Left lung (tissue), 10 donors: ENCODE measurements around the gene CCDC85C. TPM values are rescaled to one million over a fixed set of nuclear protein-coding genes. Genes with fewer than 3 reads are reported as not detected.
A peak's percentile ranks its signal among the peaks of the same experiment; 100 is the strongest.

Experiments
- ATAC-seq: fragments of 200-7000 bp; cut with Tn5 transposase; one replicate; pipeline ENCODE4 v1.9.1; 2020; ENCODE audit warnings: moderate library complexity
- DNase-seq, 4 donors: peaks; one replicate each; pipeline ENCODE4 v3.0.0-alpha.2; 2013 to 2020
- H3K27ac ChIP-seq, 2 donors: fragments of 200-600 bp; sonication (generic) in 1 of 2; one replicate each; pipeline versions ENCODE4 v1.5.0 to v1.8.0; 2020 to 2021
- H3K27me3 ChIP-seq, 2 donors: fragments of 200-600 bp; sonication (generic) in 1 of 2; one replicate each; pipeline versions ENCODE4 v1.5.0 to v1.8.0; 2020 to 2021
- H3K36me3 ChIP-seq, 2 donors: fragments of 200-600 bp; sonication (generic) in 1 of 2; one replicate each; pipeline versions ENCODE4 v1.5.0 to v1.8.0; 2020 to 2021
- H3K4me1 ChIP-seq, 2 donors: fragments of 200-600 bp; one replicate each; pipeline ENCODE4 v1.8.0; 2021
- H3K4me3 ChIP-seq, 2 donors: fragments of 200-600 bp; sonication (generic) in 1 of 2; one replicate each; pipeline versions ENCODE4 v1.5.0 to v1.8.0; 2020 to 2021; ENCODE audit warnings: mild to moderate bottlenecking in 1 of 2
- H3K9me3 ChIP-seq, 2 donors: fragments of 200-600 bp; sonication (generic) in 1 of 2; one replicate each; pipeline versions ENCODE4 v1.5.0 to v1.8.0; 2020 to 2021
- intact Hi-C, 2 donors: fragments of 100-400 bp; cut with DNase I; formaldehyde crosslinking; loops; one replicate each; pipeline versions ENCODE4 v1.11.2 to v1.14.2; 2022
- polyA plus RNA-seq, 6 donors: library from polyadenylated mRNA; unstranded; fragments of 120-200 nt; gene quantifications; one replicate each; pipeline ENCODE4 v1.2.1, GENCODE V29; 2013; ENCODE audit not compliant: insufficient read length in 6 of 6
- total RNA-seq, 2 donors: library from RNA; stranded (reverse); fragmentation: NEBNext Ultra II Directional; extraction: Animal tissue kit (Norgen Biotek cat#: 25700); gene quantifications; one replicate each; pipeline ENCODE4 v1.2.1, GENCODE V29; 2021
- TF ChIP-seq, protein P1 (sequence below), 2 donors: fragments of 200-600 bp; sonication (generic) in 1 of 2; IDR thresholded peaks; one replicate each; pipeline versions ENCODE4 v1.5.0 to v1.8.0; 2021; ENCODE audit warnings: antibody characterized with exemption in 2 of 2
- donor health status: DM: no; HTN: yes; CAD: no.
- donor health status: DM: no; HTN: no; CAD: no.

The CCDC85C gene
- total and polyA plus RNA-seq, 8 donors: 6.3 to 19.0 (median 13.2) TPM

DNA sequence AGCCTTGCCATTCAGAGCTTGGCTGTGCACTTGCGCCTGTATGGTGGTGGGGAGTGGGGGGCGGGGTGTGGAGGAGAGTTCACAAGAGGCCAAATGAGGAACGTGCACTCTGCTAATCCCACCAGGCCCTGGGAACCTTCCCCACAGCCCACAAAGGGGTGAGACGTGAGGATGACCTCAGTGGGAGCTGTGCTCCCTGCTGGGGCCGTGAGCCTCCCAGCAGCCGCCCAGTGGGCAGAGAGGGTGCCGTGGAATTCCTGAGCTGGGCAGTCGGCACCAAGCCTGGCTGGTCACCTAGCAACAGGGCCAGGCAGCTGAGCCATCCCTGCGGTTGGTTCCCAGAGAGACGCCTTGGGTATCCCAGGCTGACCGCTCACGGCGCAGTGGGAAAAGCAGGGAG, 69.1 kb downstream of the CCDC85C start:
- no peaks in the 10 kb centered on the region for H3K4me1 ChIP-seq
- TF ChIP-seq, protein P1, sequence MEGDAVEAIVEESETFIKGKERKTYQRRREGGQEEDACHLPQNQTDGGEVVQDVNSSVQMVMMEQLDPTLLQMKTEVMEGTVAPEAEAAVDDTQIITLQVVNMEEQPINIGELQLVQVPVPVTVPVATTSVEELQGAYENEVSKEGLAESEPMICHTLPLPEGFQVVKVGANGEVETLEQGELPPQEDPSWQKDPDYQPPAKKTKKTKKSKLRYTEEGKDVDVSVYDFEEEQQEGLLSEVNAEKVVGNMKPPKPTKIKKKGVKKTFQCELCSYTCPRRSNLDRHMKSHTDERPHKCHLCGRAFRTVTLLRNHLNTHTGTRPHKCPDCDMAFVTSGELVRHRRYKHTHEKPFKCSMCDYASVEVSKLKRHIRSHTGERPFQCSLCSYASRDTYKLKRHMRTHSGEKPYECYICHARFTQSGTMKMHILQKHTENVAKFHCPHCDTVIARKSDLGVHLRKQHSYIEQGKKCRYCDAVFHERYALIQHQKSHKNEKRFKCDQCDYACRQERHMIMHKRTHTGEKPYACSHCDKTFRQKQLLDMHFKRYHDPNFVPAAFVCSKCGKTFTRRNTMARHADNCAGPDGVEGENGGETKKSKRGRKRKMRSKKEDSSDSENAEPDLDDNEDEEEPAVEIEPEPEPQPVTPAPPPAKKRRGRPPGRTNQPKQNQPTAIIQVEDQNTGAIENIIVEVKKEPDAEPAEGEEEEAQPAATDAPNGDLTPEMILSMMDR (IDR thresholded peaks at IDR 0.05): no peak
- H3K4me3 ChIP-seq: no peak overlapping the region
- H3K27ac ChIP-seq: no peak overlapping the region
- H3K36me3 ChIP-seq: no peaks in the 10 kb centered on the region
- no peaks in the 10 kb centered on the region for H3K27me3 ChIP-seq
- DNase-seq (no peak), ATAC-seq (no peak)
- intact Hi-C loops: no loop called here
- no peaks in the 10 kb centered on the region for H3K9me3 ChIP-seq

DNA sequence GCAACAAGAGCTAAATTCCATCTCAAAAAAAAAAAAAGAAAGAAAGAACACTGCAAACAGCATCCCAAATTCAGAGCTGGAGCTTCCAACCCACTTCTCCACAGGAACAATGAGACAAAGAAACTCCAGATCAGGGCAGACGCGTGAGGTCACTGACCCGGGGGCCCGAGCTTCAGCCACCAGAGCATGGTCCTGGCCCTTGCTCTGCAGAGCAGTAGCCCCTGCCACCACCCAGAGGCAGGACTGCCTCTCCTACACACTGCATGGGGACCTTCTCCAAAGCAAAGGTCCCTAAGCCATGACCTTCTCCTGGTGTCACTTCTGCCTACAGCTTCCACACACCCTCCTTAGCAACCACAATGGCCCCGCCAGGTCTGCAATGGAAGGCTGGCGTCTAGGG, 69.7 kb downstream of the CCDC85C start:
- H3K4me3 ChIP-seq: no peak overlapping the region
- no peaks in the 10 kb centered on the region for H3K36me3 ChIP-seq
- TF ChIP-seq, protein P1 (IDR thresholded peaks at IDR 0.05): no peak
- intact Hi-C loops: no loop called here
- no peaks in the 10 kb centered on the region for H3K4me1 ChIP-seq
- no peaks in the 10 kb centered on the region for H3K27me3 ChIP-seq
- ATAC-seq: no peak
- H3K27ac ChIP-seq: no peak overlapping the region
- DNase-seq: no peak
- H3K9me3 ChIP-seq: no peaks in the 10 kb centered on the region

DNA sequence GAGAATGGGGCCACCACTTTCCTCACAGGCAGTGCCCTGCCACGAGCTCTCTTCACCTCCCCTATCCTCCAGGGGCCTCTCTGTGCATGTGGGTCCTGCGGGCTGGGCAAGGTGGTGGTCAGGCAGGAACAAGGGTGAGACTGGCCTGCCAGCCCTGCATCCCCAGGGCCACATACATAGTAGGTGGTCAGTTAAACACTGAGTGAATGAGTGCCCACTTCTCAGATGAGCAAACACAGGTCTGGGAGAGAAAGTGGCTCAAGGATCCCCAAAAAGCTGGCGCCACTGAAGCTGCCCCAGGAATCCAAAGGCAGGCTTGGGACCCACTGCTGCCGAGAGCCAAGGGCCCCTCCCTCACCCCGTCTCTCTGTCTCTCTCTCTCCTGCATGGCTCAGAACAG, 71.7 kb downstream of the CCDC85C start:
- no peaks in the 10 kb centered on the region for H3K36me3 ChIP-seq
- H3K9me3 ChIP-seq: no peaks in the 10 kb centered on the region
- no peak overlapping the region for H3K27ac ChIP-seq
- H3K4me1 ChIP-seq: no peaks in the 10 kb centered on the region
- no peaks in the 10 kb centered on the region for H3K27me3 ChIP-seq
- TF ChIP-seq, protein P1 (IDR thresholded peaks at IDR 0.05): no peak
- ATAC-seq (no peak), DNase-seq (no peak)
- H3K4me3 ChIP-seq: no peak overlapping the region
- intact Hi-C loops: no loop called here

DNA sequence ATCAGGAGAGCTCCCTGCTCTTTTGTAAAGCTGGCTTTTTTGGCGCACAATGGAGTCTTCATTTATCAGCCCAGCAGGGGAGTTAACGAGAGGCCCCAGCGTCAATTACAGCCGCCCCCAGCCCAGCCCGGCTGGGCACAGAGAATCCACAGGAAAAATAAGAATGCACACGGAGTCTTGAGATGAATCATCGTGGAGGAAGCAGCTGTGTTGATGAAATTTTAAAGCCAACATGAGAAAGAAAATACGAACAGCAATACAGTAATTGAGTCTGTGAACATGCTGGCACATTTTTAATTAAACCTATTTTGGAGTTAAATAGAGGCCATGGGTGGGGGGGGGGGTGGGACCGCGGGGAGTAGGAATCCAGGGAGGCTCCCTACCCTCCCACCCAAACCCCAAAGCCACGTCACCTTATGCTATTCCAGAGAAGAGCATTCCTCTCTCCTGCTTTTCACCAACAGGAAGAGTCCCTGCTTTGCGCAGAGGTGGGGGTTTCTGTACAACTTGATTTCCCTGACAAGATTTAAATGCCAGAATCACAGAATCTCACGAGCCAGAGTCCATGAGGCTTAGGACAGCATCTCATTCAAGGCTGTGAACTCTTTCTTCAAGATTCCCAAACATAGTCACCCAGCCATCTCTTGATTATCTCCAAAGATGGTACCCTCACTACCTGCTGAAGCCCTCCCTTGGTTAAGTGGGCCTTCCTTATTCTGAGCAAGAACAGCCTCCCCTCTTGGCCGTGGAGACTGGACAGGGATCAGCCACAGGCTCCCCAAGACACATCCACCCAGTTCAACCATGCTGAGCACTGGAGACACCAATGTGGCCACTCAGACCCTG, 72.5 kb downstream of the CCDC85C start:
- Histone ChIP-seq H3K9me3 (no peaks in the 10 kb centered on the region), H3K27ac (no peak overlapping the region), H3K27me3 (no peaks in the 10 kb centered on the region), H3K4me3 (no peak overlapping the region), H3K36me3 (no peaks in the 10 kb centered on the region), H3K4me1 (no peaks in the 10 kb centered on the region)
- DNase-seq (no peak), ATAC-seq (peak; percentile 9)
- TF ChIP-seq, protein P1 (IDR thresholded peaks at IDR 0.05): no peak
- intact Hi-C loops: no loop called here

DNA sequence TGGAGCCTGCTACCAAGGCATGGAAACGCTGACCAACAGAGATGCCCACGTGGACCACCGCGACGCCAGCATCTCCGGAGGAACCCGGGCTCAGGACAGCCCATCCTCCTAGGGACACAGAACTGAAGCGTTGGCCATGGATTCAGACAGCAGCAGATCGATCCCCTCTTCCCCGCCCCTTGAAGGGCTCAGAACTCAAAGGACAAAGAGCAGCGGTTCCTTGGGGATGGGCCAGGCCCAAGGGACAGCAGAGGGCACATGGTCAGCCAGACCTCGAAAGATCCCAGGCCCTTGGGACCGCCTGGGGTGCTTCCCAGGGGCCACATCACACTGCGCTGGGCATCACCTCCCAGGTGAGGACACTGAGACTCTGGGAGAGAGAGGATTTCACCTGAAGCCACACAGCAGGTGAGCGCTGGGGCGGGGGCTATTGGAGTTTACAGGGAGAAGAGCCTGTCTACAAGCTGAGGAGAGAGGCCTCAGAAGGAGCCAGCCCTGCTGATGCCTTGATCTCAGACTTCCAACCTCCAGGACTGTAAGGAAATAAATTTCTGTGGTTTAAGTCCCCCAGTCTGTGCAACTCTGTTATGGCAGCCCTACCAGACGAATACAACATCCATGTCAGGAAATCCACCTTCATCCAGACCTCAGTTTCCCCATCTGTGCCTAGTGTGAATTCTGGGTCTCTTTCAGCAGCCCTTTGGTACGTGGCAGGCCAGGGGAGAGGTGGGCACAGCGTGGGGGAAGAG, 73.4 kb downstream of the CCDC85C start:
- no peaks in the 10 kb centered on the region for H3K36me3 ChIP-seq
- intact Hi-C loops: no loop called here
- H3K27me3 ChIP-seq: no peaks in the 10 kb centered on the region
- no peaks in the 10 kb centered on the region for H3K9me3 ChIP-seq
- H3K27ac ChIP-seq: no peak overlapping the region
- no peak for DNase-seq
- H3K4me3 ChIP-seq: no peak overlapping the region
- peaks cover 0 to 4% of the 10 kb centered on the region in 2 donors for H3K4me1 ChIP-seq
- TF ChIP-seq, protein P1 (IDR thresholded peaks at IDR 0.05): no peak
- no peak for ATAC-seq
